A549 (cell line): ENCODE measurements around the gene PLCZ1. TPM values are rescaled to one million over a fixed set of nuclear protein-coding genes. Genes with fewer than 3 reads are reported as not detected.

Source experiments
- ATAC-seq, 2 experiments: fragments of 200-7000 bp in 1 of 2; fragments of >200 bp in 1 of 2; cut with Nextera tagmentation in 1 of 2; cut with Tn5 transposase in 1 of 2; 3 replicates each; pipeline versions ENCODE4 v1.8.0 to v1.9.1; 2018 to 2020; ENCODE audit warnings: mild to moderate bottlenecking in 1 of 2, moderate library complexity in 1 of 2
- CTCF ChIA-PET: fragments of 300-600 bp; sonication (Branson Sonifier 250); formaldehyde crosslinking; extraction: SDS; loops from one replicate; lab custom pipeline; 2021; ENCODE audit warnings: antibody characterized with exemption, inconsistent platforms; lab: Yijun Ruan, JAX
- POLR2A ChIA-PET: fragments of 350-600 bp; formaldehyde crosslinking; extraction: SDS; loops from one replicate; lab custom pipeline; 2021; ENCODE audit warnings: antibody characterized with exemption, inconsistent platforms; lab: Yijun Ruan, JAX
- DNase-seq, 2 experiments: peaks; one replicate each; pipeline versions ENCODE4 v3.0.0 to v3.0.0-alpha.2; 2011 to 2016; ENCODE audit warnings: low read depth in 1 of 2, low spot score in 1 of 2
- FAIRE-seq: peaks from 2 replicates; lab custom pipeline; 2011; peaks lifted over from hg19 to GRCh38; lab: Jason Lieb, UNC
- H3K27ac ChIP-seq, 2 experiments: fragments of >200 bp; sonication (Bioruptor Twin); formaldehyde crosslinking; 3 replicates each; pipeline ENCODE4 v1.5.1; 2016 to 2017
- H3K4me1 ChIP-seq: fragments of >200 bp; sonication (Bioruptor Twin); formaldehyde crosslinking; 3 replicates; pipeline ENCODE4 v1.6.1; 2016
- H3K4me2 ChIP-seq: fragments of >200 bp; sonication (Bioruptor Twin); formaldehyde crosslinking; 3 replicates; pipeline ENCODE4 v1.6.1; 2016
- H3K4me3 ChIP-seq: fragments of >200 bp; sonication (Bioruptor Twin); formaldehyde crosslinking; 3 replicates; pipeline ENCODE4 v1.5.1; 2016
- H3K9me3 ChIP-seq: fragments of >200 bp; sonication (Bioruptor Twin); formaldehyde crosslinking; 3 replicates; pipeline ENCODE4 v1.6.1; 2016
- BHLHE40 ChIP-seq: IDR thresholded peaks from 2 replicates; pipeline ENCODE4 v1.6.1; 2012; ENCODE audit warnings: low read depth, low read length, inconsistent platforms
- CEBPB ChIP-seq, 2 experiments: fragments of >200 bp in 1 of 2; sonication (Bioruptor Twin) in 1 of 2; formaldehyde crosslinking in 1 of 2; IDR thresholded peaks; 2 replicates each; pipeline ENCODE4 v1.6.1; 2012 to 2016
- CHD2 ChIP-seq: fragments of 150-350 bp; IDR thresholded peaks from 2 replicates; pipeline ENCODE4 v1.6.1; 2014; ENCODE audit warnings: low read length; ENCODE audit not compliant: partially characterized antibody
- EHMT2 ChIP-seq: fragments of 200-600 bp; sonication (generic); IDR thresholded peaks from 2 replicates; pipeline ENCODE4 v1.6.1; 2016; ENCODE audit warnings: antibody characterized with exemption, low read depth, mild to moderate bottlenecking, moderate library complexity
- ESRRA ChIP-seq: fragments of 150-350 bp; IDR thresholded peaks from 2 replicates; pipeline ENCODE4 v1.6.1; 2014; ENCODE audit warnings: mild to moderate bottlenecking, low read length, borderline replicate concordance
- FOSL2 ChIP-seq, 2 experiments: fragments of 450-650 bp in 1 of 2; fragments of >200 bp in 1 of 2; sonication (Bioruptor Twin) in 1 of 2; formaldehyde crosslinking; IDR thresholded peaks; 2 replicates each; pipeline versions ENCODE4 v1.5.0 to v1.6.1; 2016 to 2020; ENCODE audit warnings: mild to moderate bottlenecking in 1 of 2, moderate library complexity in 1 of 2
- FOXS1 ChIP-seq: fragments of 250-450 bp; sonication (Bioruptor Pico); IDR thresholded peaks from 2 replicates; pipeline ENCODE4 v1.5.0; 2020; ENCODE audit warnings: mild to moderate bottlenecking, moderate library complexity
- JUNB ChIP-seq: fragments of >200 bp; sonication (Bioruptor Twin); formaldehyde crosslinking; IDR thresholded peaks from 2 replicates; pipeline ENCODE4 v1.6.1; 2016
- MAFK ChIP-seq: fragments of 450-650 bp; IDR thresholded peaks from 2 replicates; pipeline ENCODE4 v1.6.1; 2014; ENCODE audit not compliant: partially characterized antibody
- MAZ ChIP-seq: fragments of 150-350 bp; IDR thresholded peaks from 2 replicates; pipeline ENCODE4 v1.6.1; 2014; ENCODE audit warnings: antibody characterized with exemption, low read depth, low read length, borderline replicate concordance
- NFE2L2 ChIP-seq: fragments of 150-350 bp; conservative IDR thresholded peaks from 2 replicates; pipeline ENCODE4 v1.6.1; 2014; ENCODE audit warnings: low read length
- NR3C1 ChIP-seq: fragments of >200 bp; sonication (Bioruptor Twin); formaldehyde crosslinking; IDR thresholded peaks from 3 replicates; pipeline ENCODE4 v1.6.1; 2017
- POLR2AphosphoS2 ChIP-seq: conservative IDR thresholded peaks from 2 replicates; pipeline ENCODE4 v1.6.1; 2012; ENCODE audit warnings: low read length, improper control_type of control experiment, inconsistent platforms
- RAD21 ChIP-seq, 2 experiments: fragments of >200 bp in 1 of 2; sonication (Bioruptor Twin) in 1 of 2; formaldehyde crosslinking in 1 of 2; IDR thresholded peaks in 1 of 2; conservative IDR thresholded peaks in 1 of 2; 2 replicates in 1 of 2; 3 replicates in 1 of 2; pipeline ENCODE4 v1.6.1; 2012 to 2018; ENCODE audit warnings: inconsistent platforms in 1 of 2
- RFX5 ChIP-seq: fragments of 450-650 bp; IDR thresholded peaks from 2 replicates; pipeline ENCODE4 v1.7.1; 2014; ENCODE audit warnings: antibody characterized with exemption, mild to moderate bottlenecking, moderate library complexity
- SMC3 ChIP-seq: fragments of >200 bp; sonication (Bioruptor Twin); formaldehyde crosslinking; IDR thresholded peaks from 3 replicates; pipeline ENCODE4 v1.6.1; 2018; ENCODE audit warnings: inconsistent platforms
- WGBS: methylation state at CpG from one replicate; pipeline ENCODE4 v1.1.6; 2017; ENCODE audit errors: missing lambda C conversion rate; 5-methylcytosine and 5-hydroxymethylcytosine counted together
- polyA plus RNA-seq, 4 experiments: library from polyadenylated mRNA; depleted of rRNA in 3 of 4; stranded (reverse); fragments of >200 nt; fragmentation: RNase III in 1 of 4; extraction: RNeasy Plus Mini Kit Qiagen cat#74134 plus additional on column Dnase treatment in 1 of 4; gene quantifications; 2 replicates in 3 of 4; 3 replicates in 1 of 4; pipeline ENCODE4 v1.2.3, GENCODE V29; 2011 to 2017
- TF ChIP-seq, protein P1 (sequence below): fragments of >200 bp; sonication (Bioruptor Twin); formaldehyde crosslinking; IDR thresholded peaks from 3 replicates; pipeline ENCODE4 v1.5.1; 2016
- TF ChIP-seq, protein P2 (sequence below): fragments of >200 bp; sonication (Bioruptor Twin); formaldehyde crosslinking; IDR thresholded peaks from 2 replicates; pipeline ENCODE4 v1.6.1; 2016
- TF ChIP-seq, protein P3 (sequence below): IDR thresholded peaks from 2 replicates; pipeline ENCODE4 v1.6.1; 2012
- TF ChIP-seq, protein P4 (sequence below): fragments of >200 bp; sonication (Bioruptor Twin); formaldehyde crosslinking; IDR thresholded peaks from 3 replicates; pipeline ENCODE4 v1.6.1; 2016
- TF ChIP-seq, protein P5 (sequence below): fragments of 250-450 bp; sonication (Bioruptor Pico); IDR thresholded peaks from 2 replicates; pipeline ENCODE4 v1.5.0; 2021; ENCODE audit warnings: mild to moderate bottlenecking, moderate library complexity, borderline replicate concordance
- TF ChIP-seq, protein P6 (sequence below): IDR thresholded peaks from 2 replicates; pipeline ENCODE4 v1.6.1; 2012

PLCZ1 gene
- polyA plus RNA-seq, 2 of the 4 experiments (the other 2 are of a cell fraction) = not detected

DNA sequence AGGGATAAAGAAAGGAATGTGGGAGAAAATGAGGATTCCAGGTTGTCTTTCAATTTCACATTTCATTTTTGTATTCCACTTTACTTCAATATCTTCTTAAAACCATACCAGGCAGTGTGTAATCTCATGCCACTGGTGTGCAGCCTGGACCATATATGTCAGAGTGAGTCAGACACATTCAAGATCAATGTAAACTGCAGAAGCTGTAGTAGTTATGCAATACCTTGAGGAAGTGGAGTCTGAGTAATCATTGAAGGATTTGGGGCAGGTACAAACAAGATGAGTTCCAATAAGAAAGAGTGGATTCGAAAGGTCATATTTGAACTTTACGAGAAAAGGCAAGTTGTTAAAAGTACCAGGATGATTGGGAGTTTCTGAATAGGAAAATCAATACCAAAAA is 14.1 kb downstream of the PLCZ1 start:
- 22% methylated on average over 2 of the region's 2 CpGs for WGBS
- H3K27ac ChIP-seq = no peak overlapping the region
- peak in 1 of 2 experiments; percentile 59; a peak in 2 of 6 replicates for ATAC-seq
- DNase-seq = peak; percentile 16 to 55
- peak; percentile 30; the same call in 1 of the 2 replicates for TF ChIP-seq JUNB
- peak; percentile 32 to 73; a peak in 3 of 4 replicates for TF ChIP-seq CEBPB (IDR thresholded peaks at IDR 0.05)
- TF ChIP-seq FOSL2 (IDR thresholded peaks at IDR 0.05) = peak; percentile 38; the same call in 1 of the 2 replicates
- TF ChIP-seq FOSL2 (CRISPR knock-in tag; IDR thresholded peaks at IDR 0.05) = 0 out of 2 replicates have a peak, but pooled peaks have one; percentile 11
- TF ChIP-seq, protein P1, sequence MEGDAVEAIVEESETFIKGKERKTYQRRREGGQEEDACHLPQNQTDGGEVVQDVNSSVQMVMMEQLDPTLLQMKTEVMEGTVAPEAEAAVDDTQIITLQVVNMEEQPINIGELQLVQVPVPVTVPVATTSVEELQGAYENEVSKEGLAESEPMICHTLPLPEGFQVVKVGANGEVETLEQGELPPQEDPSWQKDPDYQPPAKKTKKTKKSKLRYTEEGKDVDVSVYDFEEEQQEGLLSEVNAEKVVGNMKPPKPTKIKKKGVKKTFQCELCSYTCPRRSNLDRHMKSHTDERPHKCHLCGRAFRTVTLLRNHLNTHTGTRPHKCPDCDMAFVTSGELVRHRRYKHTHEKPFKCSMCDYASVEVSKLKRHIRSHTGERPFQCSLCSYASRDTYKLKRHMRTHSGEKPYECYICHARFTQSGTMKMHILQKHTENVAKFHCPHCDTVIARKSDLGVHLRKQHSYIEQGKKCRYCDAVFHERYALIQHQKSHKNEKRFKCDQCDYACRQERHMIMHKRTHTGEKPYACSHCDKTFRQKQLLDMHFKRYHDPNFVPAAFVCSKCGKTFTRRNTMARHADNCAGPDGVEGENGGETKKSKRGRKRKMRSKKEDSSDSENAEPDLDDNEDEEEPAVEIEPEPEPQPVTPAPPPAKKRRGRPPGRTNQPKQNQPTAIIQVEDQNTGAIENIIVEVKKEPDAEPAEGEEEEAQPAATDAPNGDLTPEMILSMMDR = no peak
- no peak for TF ChIP-seq POLR2AphosphoS2
- 0 out of 3 replicates have a peak, but pooled peaks cover 3% of the 10 kb centered on the region for H3K4me1 ChIP-seq
- H3K4me3 ChIP-seq = no peak overlapping the region
- CTCF ChIA-PET = no interaction called here
- FAIRE-seq = peak; percentile 63
- H3K4me2 ChIP-seq = 0 out of 3 replicates have a peak overlapping the region, but pooled peaks have one; percentile 11
- POLR2A ChIA-PET = no interaction called here
- no peaks in the 10 kb centered on the region for H3K9me3 ChIP-seq

DNA sequence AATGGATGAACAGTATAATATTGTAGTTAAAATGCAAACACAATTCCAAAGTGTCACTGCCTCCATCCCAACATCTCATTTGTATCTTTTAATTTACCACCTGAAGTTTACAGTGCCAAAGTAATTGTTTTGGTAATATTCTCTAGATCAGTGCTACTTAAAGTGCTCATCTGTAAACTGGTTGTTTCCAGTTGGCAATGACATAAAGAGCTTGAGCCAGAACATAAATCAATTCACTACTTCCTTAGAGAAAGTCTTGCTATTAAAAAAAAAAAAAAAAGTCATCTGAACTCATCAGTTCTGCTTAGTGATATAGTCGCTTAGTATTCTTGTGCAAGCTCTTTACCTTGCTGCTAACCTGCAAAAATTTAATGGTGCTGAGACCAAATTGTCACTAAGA is 16.4 kb downstream of the PLCZ1 start:
- no peak overlapping the region for H3K4me2 ChIP-seq
- ChIA-PET CTCF (no interaction called here), POLR2A (no interaction called here)
- no peak for DNase-seq
- 0 out of 3 replicates have a peak, but pooled peaks cover 3% of the 10 kb centered on the region for H3K4me1 ChIP-seq
- TF ChIP-seq CHD2 (no peak), BHLHE40 (no peak), NFE2L2 (no peak), RFX5 (no peak), JUNB (no peak), ESRRA (no peak), MAZ (no peak)
- TF ChIP-seq, protein P1 = no peak
- TF ChIP-seq, protein P2, sequence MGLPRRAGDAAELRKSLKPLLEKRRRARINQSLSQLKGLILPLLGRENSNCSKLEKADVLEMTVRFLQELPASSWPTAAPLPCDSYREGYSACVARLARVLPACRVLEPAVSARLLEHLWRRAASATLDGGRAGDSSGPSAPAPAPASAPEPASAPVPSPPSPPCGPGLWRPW = no peak
- TF ChIP-seq, protein P3, sequence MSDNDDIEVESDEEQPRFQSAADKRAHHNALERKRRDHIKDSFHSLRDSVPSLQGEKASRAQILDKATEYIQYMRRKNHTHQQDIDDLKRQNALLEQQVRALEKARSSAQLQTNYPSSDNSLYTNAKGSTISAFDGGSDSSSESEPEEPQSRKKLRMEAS = no peak
- ATAC-seq = no peak
- FAIRE-seq = no peak
- H3K4me3 ChIP-seq = no peak overlapping the region
- WGBS = 48% methylated on average over 1 of the region's 1 CpG
- no peaks in the 10 kb centered on the region for H3K9me3 ChIP-seq
- no peak overlapping the region for H3K27ac ChIP-seq

DNA sequence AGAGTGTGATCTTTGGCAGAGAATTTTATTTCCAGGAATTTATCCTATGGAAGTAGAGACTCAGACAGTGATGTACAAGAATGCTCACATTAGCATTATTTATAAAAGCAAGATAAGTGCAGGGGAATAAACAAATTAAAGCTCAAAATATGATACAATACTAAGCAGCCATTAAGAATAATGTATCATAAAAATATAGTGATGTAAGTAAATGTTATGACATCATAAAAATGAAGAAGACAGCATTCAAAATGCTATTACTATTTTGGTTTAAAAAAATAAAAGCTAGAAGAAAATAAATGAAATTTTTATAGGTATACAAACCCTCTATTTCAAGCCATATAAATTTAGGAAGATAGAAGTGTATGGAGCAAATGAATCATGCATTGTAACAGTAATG is 17.1 kb downstream of the PLCZ1 start:
- DNase-seq = no peak
- no peak overlapping the region for H3K27ac ChIP-seq
- no peak for FAIRE-seq
- ChIA-PET POLR2A (no interaction called here), CTCF (no interaction called here)
- no peaks in the 10 kb centered on the region for H3K9me3 ChIP-seq
- no peak overlapping the region for H3K4me3 ChIP-seq
- 0 out of 3 replicates have a peak, but pooled peaks cover 3% of the 10 kb centered on the region for H3K4me1 ChIP-seq
- no peak overlapping the region for H3K4me2 ChIP-seq
- no peak for ATAC-seq
- TF ChIP-seq RAD21 (conservative IDR thresholded peaks at IDR 0.05 in 1 of 2, IDR thresholded peaks at IDR 0.05 in 1 of 2) (no peak), NR3C1 (no peak), MAFK (no peak), JUNB (no peak), SMC3 (no peak), FOXS1 (CRISPR knock-in tag) (no peak), EHMT2 (no peak)
- TF ChIP-seq, protein P4, sequence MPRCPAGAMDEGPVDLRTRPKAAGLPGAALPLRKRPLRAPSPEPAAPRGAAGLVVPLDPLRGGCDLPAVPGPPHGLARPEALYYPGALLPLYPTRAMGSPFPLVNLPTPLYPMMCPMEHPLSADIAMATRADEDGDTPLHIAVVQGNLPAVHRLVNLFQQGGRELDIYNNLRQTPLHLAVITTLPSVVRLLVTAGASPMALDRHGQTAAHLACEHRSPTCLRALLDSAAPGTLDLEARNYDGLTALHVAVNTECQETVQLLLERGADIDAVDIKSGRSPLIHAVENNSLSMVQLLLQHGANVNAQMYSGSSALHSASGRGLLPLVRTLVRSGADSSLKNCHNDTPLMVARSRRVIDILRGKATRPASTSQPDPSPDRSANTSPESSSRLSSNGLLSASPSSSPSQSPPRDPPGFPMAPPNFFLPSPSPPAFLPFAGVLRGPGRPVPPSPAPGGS = no peak
- TF ChIP-seq, protein P5, sequence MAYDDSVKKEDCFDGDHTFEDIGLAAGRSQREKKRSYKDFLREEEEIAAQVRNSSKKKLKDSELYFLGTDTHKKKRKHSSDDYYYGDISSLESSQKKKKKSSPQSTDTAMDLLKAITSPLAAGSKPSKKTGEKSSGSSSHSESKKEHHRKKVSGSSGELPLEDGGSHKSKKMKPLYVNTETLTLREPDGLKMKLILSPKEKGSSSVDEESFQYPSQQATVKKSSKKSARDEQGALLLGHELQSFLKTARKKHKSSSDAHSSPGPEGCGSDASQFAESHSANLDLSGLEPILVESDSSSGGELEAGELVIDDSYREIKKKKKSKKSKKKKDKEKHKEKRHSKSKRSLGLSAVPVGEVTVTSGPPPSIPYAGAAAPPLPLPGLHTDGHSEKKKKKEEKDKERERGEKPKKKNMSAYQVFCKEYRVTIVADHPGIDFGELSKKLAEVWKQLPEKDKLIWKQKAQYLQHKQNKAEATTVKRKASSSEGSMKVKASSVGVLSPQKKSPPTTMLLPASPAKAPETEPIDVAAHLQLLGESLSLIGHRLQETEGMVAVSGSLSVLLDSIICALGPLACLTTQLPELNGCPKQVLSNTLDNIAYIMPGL (CRISPR knock-in tag) = no peak
- TF ChIP-seq, protein P6, sequence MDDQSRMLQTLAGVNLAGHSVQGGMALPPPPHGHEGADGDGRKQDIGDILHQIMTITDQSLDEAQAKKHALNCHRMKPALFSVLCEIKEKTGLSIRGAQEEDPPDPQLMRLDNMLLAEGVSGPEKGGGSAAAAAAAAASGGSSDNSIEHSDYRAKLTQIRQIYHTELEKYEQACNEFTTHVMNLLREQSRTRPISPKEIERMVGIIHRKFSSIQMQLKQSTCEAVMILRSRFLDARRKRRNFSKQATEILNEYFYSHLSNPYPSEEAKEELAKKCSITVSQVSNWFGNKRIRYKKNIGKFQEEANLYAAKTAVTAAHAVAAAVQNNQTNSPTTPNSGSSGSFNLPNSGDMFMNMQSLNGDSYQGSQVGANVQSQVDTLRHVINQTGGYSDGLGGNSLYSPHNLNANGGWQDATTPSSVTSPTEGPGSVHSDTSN = no peak
- TF ChIP-seq, protein P1 = no peak
